ENCODE data around the gene PIK3R5. TPM values are rescaled to one million over a fixed set of nuclear protein-coding genes. Genes with fewer than 3 reads are reported as not detected.

PIK3R5 gene
- total RNA-seq, 1 donor from 2014 or later: 42.0 TPM

DNA sequence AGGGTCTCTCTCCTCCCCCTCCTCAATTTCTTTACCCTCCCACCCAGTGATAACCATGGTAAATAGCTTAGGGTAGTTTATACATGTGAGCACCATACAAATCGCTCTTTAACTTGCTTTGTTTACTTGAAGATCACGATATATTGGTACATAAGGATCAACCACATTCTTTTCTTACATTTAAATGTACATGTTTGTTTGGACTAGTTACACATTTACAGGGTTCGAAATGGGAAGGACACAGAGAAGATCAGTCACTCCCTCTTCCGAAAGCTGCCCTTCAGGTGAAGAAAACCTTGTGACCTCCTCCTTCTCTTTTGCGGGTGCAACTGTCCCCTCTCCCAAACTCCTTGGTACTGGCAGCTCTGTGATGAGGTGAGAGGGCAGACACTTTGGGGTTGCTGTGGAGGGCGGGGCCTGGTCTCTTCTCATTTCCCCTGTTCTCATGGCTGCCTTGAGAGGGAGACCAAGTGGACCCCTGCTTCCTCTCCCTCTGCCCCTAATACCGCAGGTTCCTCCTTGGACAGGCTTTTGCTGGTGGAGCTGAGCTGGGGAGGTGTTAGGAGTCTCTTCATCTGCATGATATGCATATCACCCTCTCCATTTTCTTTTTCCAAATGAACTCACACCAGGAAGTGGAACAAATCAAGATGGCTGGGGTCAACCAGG lies 93.3 kb downstream of the PIK3R5 start:
- Histone ChIP-seq H3K9me3 (no peaks in the 10 kb centered on the region), H3K36me3 (no peaks in the 10 kb centered on the region), H3K27ac (no peak overlapping the region), H3K27me3 (no peaks in the 10 kb centered on the region), H3K4me3 (no peak overlapping the region), H3K4me1 (no peaks in the 10 kb centered on the region)
- intact Hi-C loops (cut with DNase I): no loop called here
- TF ChIP-seq, protein P1, sequence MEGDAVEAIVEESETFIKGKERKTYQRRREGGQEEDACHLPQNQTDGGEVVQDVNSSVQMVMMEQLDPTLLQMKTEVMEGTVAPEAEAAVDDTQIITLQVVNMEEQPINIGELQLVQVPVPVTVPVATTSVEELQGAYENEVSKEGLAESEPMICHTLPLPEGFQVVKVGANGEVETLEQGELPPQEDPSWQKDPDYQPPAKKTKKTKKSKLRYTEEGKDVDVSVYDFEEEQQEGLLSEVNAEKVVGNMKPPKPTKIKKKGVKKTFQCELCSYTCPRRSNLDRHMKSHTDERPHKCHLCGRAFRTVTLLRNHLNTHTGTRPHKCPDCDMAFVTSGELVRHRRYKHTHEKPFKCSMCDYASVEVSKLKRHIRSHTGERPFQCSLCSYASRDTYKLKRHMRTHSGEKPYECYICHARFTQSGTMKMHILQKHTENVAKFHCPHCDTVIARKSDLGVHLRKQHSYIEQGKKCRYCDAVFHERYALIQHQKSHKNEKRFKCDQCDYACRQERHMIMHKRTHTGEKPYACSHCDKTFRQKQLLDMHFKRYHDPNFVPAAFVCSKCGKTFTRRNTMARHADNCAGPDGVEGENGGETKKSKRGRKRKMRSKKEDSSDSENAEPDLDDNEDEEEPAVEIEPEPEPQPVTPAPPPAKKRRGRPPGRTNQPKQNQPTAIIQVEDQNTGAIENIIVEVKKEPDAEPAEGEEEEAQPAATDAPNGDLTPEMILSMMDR (IDR thresholded peaks at IDR 0.05): no peak
- DNase-seq (ENCODE audit: low spot score in 2 of 2): no peak

DNA sequence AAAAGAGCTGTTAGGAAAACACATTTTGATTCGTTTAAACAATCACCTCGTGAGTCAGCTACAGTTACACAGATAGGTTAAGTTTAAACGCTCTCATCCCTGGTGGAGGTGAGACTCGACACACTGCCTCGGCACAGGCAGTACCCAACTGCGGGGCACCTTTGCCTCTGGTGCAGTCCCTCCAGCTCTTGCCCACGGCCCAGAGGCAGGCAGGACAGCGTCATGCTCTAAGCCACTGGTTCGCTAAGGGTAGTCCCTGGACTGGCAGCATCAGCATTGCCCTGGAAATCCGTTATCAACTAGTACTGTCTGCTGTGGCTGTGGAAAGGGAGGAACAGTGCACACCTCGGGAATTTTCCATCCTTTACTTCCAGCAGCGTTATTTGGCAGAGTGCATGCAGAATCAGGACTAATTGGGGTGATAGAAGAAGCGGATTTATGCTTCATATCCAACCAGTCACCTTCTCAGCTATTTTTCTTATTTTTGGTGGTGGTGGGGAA lies 94.4 kb downstream of the PIK3R5 start:
- DNase-seq (ENCODE audit: low spot score in 2 of 2): no peak
- TF ChIP-seq, protein P1 (IDR thresholded peaks at IDR 0.05): no peak
- Histone ChIP-seq H3K36me3 (no peaks in the 10 kb centered on the region), H3K4me3 (no peak overlapping the region), H3K9me3 (no peaks in the 10 kb centered on the region), H3K27me3 (no peaks in the 10 kb centered on the region), H3K4me1 (no peaks in the 10 kb centered on the region), H3K27ac (no peak overlapping the region)
- intact Hi-C loops (cut with DNase I): no loop called here

DNA sequence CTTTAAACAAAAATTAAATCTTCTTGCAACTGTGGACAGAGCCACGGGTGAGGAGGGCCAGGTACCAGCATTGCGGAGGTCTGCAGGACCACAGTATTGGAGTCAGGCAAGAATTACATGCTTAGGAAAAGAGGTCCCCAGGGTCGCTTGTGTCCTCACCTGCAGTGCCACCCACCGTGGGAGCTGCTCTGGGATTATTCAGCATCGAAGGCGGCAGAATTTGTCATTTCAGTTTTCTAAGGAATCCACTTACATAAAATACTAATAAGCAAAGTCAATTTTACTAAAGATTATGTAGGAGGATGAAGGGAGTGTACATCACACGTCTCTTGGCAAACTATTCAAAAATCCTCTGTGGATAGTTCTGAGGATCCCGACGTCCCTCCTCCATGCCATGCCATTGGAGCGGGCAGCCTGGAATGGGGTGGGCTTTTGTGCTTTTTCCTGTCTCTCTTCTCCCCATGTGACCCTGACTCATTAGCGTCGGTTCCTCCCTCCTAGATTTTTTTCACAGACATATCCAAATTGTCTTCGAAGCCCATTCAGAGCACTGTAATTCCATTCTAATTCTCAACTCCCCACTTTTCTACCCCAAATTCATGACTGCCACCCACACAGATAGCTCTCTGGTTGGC lies 95.0 kb downstream of the PIK3R5 start:
- no peaks in the 10 kb centered on the region for H3K4me1 ChIP-seq
- TF ChIP-seq, protein P1 (IDR thresholded peaks at IDR 0.05): no peak
- H3K27ac ChIP-seq: no peak overlapping the region
- no peaks in the 10 kb centered on the region for H3K9me3 ChIP-seq
- intact Hi-C loops (cut with DNase I): no loop called here
- peak in 1 of 2 donors; percentile 55 for DNase-seq (ENCODE audit: low spot score in 2 of 2)
- H3K36me3 ChIP-seq: no peaks in the 10 kb centered on the region
- H3K4me3 ChIP-seq: no peak overlapping the region
- no peaks in the 10 kb centered on the region for H3K27me3 ChIP-seq

DNA sequence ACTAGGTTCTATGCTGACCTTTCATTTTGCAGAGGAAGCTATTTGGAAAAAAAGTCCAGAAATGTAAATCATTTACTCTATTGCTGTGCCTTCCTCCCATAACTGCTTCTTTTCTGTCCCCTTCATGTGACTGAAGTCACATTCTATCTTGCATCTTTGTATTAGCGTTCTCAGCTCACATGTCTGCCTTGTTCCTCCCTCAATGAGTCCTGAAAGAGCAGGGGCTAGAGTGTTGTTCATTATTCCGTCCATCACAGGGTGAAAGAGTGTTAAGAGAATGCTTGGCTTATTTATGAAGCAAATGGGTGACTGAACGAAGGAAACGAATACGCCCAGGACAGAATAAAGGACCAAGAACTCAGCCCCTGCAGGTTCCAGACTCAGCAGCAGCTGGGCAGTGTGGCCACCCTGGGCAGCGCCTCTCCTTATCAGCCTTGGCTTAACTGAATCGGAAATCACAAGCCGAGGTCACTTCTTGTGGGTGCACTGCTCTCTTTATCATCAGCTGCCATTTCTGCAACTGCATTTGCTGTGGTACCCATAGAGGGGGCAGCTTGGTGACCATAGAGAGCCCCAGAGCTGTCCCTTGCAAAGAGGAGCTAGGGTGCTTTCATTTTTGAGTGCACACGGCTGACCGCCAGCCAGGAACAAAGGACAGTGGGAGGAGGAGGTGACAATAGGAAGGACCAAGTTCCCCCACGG lies 96.2 kb downstream of the PIK3R5 start:
- DNase-seq (ENCODE audit: low spot score in 2 of 2): peak in 1 of 2 donors; percentile 45
- intact Hi-C loops (cut with DNase I): no loop called here
- no peaks in the 10 kb centered on the region for H3K27me3 ChIP-seq

DNA sequence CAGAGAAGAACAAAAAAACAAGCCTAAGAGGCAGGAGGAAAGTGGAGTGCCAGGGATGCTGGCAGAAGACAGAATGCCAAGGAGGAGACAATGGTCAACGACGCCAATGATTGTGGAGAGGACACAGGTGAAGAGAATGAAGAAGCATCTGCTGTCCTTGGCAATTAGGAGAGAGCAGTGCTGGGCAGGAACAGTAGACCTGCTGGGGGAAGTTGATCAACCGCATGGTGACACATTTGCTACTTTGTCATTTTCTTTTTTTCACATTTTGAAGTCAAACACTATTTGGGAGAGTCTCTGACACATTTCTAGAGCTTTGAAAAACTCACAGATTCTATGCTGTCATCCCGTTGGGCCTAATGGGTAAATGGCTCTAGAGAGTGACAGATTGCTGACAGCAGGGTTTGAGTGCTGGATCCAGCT lies 97.0 kb downstream of the PIK3R5 start:
- no peaks in the 10 kb centered on the region for H3K4me1 ChIP-seq
- H3K36me3 ChIP-seq: no peaks in the 10 kb centered on the region
- H3K27me3 ChIP-seq: no peaks in the 10 kb centered on the region
- no peak overlapping the region for H3K4me3 ChIP-seq
- TF ChIP-seq, protein P1 (IDR thresholded peaks at IDR 0.05): no peak
- intact Hi-C loops (cut with DNase I): no loop called here
- no peaks in the 10 kb centered on the region for H3K9me3 ChIP-seq
- no peak overlapping the region for H3K27ac ChIP-seq
- DNase-seq (ENCODE audit: low spot score in 2 of 2): peak in 1 of 2 donors; percentile 9

More for the DNA sequence above, 96.2 kb downstream of the PIK3R5 start:
- TF ChIP-seq, protein P1 (IDR thresholded peaks at IDR 0.05): no peak
- Histone ChIP-seq H3K27ac (no peak overlapping the region), H3K4me1 (no peaks in the 10 kb centered on the region), H3K9me3 (no peaks in the 10 kb centered on the region), H3K4me3 (no peak overlapping the region), H3K36me3 (no peaks in the 10 kb centered on the region)

All from ascending aorta (tissue), 2 donors.